ENCODE measurements around the gene CST11. TPM values are rescaled to one million over a fixed set of nuclear protein-coding genes. Genes with fewer than 3 reads are reported as not detected.

The CST11 gene
- not detected in 5 replicates for total RNA-seq (2022; extraction: Qiagen RNA extraction)

GRCh38 chr20:23452776-23453175, at the start of gene CST11:
TSS of gene CST11 (minus strand) at chr20:23452876. CDS start at chr20:23452811, 65 bp downstream.

DNA sequence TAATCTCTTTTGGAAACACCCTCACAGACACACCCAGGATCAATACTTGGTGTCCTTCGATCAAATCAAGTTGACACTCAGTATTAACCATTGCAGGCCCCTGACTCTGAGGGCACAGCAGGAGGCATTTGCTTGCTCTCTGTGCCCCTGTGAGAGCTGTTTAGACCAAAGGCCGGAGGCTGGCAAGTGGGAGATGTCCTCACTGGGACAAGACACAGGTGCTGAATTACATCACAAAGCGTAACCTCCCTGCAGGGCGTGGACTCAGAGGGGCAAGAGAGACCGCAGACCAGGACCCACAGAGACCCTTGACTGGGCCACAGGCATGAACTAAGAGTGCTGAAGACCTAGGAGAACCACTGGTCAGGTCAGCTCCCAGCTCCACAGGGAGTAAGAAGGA, 38.1 kb upstream of the CST11 start, which contains the start of gene CST8:
TSS of gene CST8 (plus strand) at position 301 of the 400 bp plus-strand sequence. CDS start 551 bp downstream, outside the sequence.

DNA sequence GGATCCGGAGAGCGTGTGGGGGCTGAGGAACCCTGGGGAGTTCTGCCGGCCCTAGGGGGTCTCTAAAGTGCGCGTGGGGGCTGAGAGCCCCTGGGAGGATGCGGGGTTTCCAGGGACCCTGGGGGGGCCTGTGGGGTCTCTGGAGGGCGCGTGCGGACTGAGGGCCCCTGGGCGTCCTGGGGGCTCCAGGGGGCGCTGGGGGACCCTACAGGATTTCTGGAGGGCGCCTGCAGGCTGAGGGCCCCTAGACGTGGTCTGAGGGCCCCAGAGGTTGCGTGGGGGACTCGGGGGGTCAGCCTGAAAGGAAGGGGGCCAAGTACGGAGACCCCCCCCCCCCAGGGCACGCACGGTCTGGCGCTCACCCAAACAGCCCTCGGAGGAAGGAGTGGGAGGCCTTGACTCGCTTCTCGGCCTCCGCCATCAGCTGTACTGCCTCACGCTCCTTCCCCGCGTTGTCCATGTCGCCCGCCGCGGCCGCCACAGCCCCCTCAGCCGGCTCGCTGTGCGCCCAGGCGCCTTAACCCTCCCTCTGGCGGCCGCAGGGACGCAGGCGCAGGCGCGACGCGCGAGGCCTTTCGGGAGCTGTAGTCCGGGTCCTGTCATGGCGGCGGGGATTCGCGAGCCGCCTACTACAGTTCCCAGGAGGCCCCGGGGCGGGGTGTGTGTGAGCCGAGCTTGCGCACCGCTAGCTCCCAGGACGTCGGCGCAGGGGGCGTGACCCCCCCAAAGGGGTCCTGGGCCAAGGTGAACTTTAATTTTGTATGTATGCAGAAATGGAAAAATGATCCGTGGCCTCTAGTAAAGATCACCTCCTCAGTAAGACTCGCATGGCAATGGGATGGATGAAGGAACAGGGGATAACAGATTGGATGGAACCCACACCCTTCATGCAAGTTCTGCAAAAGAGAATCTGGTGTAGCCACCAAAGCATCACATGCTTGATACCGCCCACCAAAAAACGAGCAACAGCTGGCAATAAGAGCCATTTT, 31.4 kb downstream of the CST11 start, which contains the start of gene NAPB:
TSS of gene NAPB (minus strand) at position 546 of the 989 bp plus-strand sequence. CDS start at position 460, 86 bp downstream.

Other genes starting within 250 kb of the CST11 start
- 53.6 to 66.0 TPM (median 59.5 TPM) in 5 replicates for gene NXT1, start 102.1 kb downstream of the CST11 start, total RNA-seq (2022; extraction: Qiagen RNA extraction)
- gene GZF1, start 90.7 kb downstream of the CST11 start, total RNA-seq (2022; extraction: Qiagen RNA extraction), result 11.1 to 13.2 TPM (median 11.4 TPM) in 5 replicates
- gene NAPB, start 31.4 kb downstream of the CST11 start, total RNA-seq (2022; extraction: Qiagen RNA extraction), result 2.9 to 3.7 TPM (median 3.3 TPM) in 5 replicates
- gene CSTL1, start 13.2 kb downstream of the CST11 start, total RNA-seq (2022; extraction: Qiagen RNA extraction), result not detected in 5 replicates
- not detected in 5 replicates for gene CST8, start 38.2 kb upstream of the CST11 start, total RNA-seq (2022; extraction: Qiagen RNA extraction)
- not detected in 5 replicates for gene CST9L, start 115.6 kb upstream of the CST11 start, total RNA-seq (2022; extraction: Qiagen RNA extraction)
- not detected in 5 replicates for gene CST9, start 153.0 kb upstream of the CST11 start, total RNA-seq (2022; extraction: Qiagen RNA extraction)
- 254 to 378 TPM (median 361 TPM) in 5 replicates for gene CST3, start 185.1 kb upstream of the CST11 start, total RNA-seq (2022; extraction: Qiagen RNA extraction)
- not detected in 5 replicates for gene CST4, start 236.2 kb upstream of the CST11 start, total RNA-seq (2022; extraction: Qiagen RNA extraction)